Measurements from ENCODE around the gene ZNF831. TPM values are rescaled to one million over a fixed set of nuclear protein-coding genes. Genes with fewer than 3 reads are reported as not detected.

ZNF831 gene
- 1 to 10 TPM in 2 of 4 donors, under 1 TPM in 2; 0.20 to 3.8 (median 2.3) TPM for total RNA-seq

DNA sequence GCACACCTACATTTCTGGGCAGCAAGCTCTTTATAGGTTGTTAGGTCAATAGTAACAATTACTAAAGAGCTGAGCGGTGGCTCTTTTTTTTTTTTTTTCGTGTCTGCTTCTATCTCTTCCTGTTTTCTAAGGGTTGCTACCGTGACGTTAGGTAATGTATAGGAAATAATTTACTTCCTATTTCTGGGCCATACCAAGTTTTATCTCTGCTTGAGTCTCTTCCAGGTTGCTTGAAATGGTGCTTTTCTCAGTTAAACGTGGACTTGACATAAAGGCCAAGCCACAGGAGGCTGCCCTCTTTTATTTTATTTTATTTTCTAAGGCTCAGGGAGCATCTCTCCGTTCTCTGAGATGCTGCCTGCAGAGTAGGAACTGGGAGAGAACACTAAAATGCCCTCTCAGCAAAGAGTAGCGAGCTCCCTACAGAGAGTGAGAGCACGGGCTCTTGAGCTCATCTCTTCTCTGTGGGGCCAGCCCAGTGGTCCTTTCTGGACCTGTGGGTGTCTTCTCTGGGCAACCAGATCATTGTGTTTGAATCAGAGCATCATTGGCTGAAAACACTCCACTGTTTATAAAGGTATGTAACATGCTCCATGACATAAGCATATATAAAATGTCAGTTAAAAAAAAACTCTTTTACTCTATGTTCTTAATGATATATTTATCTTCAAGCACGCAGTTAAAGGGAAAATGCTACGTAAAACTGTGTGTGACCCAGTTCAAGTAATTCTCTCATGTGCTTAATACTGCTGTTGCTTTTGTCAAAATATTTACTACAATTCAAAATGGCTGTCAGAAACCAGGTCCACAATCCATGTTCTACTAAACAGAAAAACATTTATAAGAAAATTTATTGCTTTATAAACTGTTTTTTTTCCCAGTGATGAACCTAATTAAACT, at the start of gene ZNF831:
ZNF831 (plus strand) TSS at position 191 of the 900 bp plus-strand sequence. CDS start 27,199 bp downstream, outside the sequence.
- H3K27ac ChIP-seq, result peak within 1 kb of the TSS; percentile 53 to 81 (median 72)
- H3K36me3 ChIP-seq, result no peaks in the 10 kb centered on the region
- 65 to 67% methylated on average over 7 to 10 of the region's 10 CpGs for WGBS, 2 donors (ENCODE audit: low coverage in 1 of 2)
- H3K4me3 ChIP-seq, result peak within 1 kb of the TSS in 1 of 4 donors; percentile 12
- intact Hi-C loops (cut with DNase I; ENCODE audit: low total_unique reads), result no loop called here
- DNase-seq, result no peak
- H3K27me3 ChIP-seq, result no peaks in the 10 kb centered on the region
- peaks cover 0 to 21% (median 7%) of the 10 kb centered on the region in 4 donors for H3K4me1 ChIP-seq
- TF ChIP-seq POLR2A (IDR thresholded peaks at IDR 0.05) (no peak), EP300 (IDR thresholded peaks at IDR 0.05; ENCODE audit: low read depth) (no peak), POLR2AphosphoS5 (IDR thresholded peaks at IDR 0.05) (no peak)
- TF ChIP-seq, protein P1, sequence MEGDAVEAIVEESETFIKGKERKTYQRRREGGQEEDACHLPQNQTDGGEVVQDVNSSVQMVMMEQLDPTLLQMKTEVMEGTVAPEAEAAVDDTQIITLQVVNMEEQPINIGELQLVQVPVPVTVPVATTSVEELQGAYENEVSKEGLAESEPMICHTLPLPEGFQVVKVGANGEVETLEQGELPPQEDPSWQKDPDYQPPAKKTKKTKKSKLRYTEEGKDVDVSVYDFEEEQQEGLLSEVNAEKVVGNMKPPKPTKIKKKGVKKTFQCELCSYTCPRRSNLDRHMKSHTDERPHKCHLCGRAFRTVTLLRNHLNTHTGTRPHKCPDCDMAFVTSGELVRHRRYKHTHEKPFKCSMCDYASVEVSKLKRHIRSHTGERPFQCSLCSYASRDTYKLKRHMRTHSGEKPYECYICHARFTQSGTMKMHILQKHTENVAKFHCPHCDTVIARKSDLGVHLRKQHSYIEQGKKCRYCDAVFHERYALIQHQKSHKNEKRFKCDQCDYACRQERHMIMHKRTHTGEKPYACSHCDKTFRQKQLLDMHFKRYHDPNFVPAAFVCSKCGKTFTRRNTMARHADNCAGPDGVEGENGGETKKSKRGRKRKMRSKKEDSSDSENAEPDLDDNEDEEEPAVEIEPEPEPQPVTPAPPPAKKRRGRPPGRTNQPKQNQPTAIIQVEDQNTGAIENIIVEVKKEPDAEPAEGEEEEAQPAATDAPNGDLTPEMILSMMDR (IDR thresholded peaks at IDR 0.05), result no peak
- no peaks in the 10 kb centered on the region for H3K9me3 ChIP-seq
- in situ Hi-C loops (cut with MboI; ENCODE audit: low pct_ligation_motif_present in 1 of 4, low pct_unique_long_range_greater_than_20kb in 1 of 4, low sequenced_read_pairs in 3 of 4), result no loop called here

DNA sequence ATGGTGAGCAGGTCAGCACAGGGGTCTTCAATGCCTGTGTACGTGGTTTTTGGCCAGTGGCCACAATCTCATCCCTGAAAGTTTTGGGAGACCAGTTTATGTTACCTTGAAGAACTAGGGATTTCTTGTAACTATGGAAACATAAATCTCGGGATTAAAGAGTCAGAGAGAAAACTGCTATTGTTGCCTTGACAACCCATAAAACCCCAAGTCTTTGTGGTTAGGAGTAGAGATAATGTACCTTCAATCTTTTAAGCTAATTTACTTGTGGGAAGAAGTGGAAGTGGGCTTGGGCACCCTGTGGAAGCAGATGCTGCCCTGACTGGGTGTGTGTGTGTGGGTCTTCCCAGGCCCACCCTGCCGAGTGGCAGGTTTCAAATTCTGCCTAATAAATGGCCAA, 46.1 kb upstream of the ZNF831 start:
- no peak for DNase-seq
- H3K9me3 ChIP-seq, result no peaks in the 10 kb centered on the region
- H3K36me3 ChIP-seq, result no peaks in the 10 kb centered on the region
- intact Hi-C loops (cut with DNase I; ENCODE audit: low total_unique reads), result no loop called here
- H3K27ac ChIP-seq, result no peak overlapping the region
- 80% methylated on average over 3 of the region's 3 CpGs; no CpG with 5 or more reads in 1 of the 2 donors for WGBS, 2 donors (ENCODE audit: low coverage in 1 of 2)
- in situ Hi-C loops (cut with MboI; ENCODE audit: low pct_ligation_motif_present in 1 of 4, low pct_unique_long_range_greater_than_20kb in 1 of 4, low sequenced_read_pairs in 3 of 4), result no loop called here
- H3K4me1 ChIP-seq, result peaks cover 0 to 8% (median 0%) of the 10 kb centered on the region in 4 donors
- H3K27me3 ChIP-seq, result peaks cover 4% of the 10 kb centered on the region
- TF ChIP-seq, protein P1 (IDR thresholded peaks at IDR 0.05), result no peak
- TF ChIP-seq POLR2A (IDR thresholded peaks at IDR 0.05), result no peak
- TF ChIP-seq EP300 (IDR thresholded peaks at IDR 0.05; ENCODE audit: low read depth), result no peak
- no peak for TF ChIP-seq POLR2AphosphoS5 (IDR thresholded peaks at IDR 0.05)
- no peak overlapping the region for H3K4me3 ChIP-seq

DNA sequence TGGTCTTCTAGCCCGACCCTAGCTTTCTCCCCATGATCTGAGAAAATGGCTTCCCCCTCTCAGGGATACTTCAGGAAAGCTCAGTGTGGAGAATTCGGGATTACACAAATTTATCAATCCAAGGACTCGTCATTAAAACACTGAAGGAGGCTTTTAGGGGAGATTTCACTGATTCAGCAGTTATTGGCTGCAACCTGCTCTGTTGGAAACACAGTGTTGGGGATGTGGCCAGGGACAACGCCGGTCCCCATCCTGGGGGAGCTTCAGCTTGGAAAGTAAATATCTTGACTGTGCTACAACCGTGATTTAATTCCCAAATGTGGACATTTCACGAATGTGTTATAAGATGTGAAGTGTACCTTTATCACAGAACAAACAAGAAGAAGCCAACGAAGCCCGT, 44.8 kb upstream of the ZNF831 start:
- no peak overlapping the region for H3K4me3 ChIP-seq
- no peak for DNase-seq
- H3K36me3 ChIP-seq, result no peaks in the 10 kb centered on the region
- no peaks in the 10 kb centered on the region for H3K9me3 ChIP-seq
- in situ Hi-C loops (cut with MboI; ENCODE audit: low pct_ligation_motif_present in 1 of 4, low pct_unique_long_range_greater_than_20kb in 1 of 4, low sequenced_read_pairs in 3 of 4) (no loop called here), intact Hi-C loops (cut with DNase I; ENCODE audit: low total_unique reads) (no loop called here)
- peaks cover 4% of the 10 kb centered on the region for H3K27me3 ChIP-seq
- WGBS, 2 donors (ENCODE audit: low coverage in 1 of 2), result 74 to 89% methylated on average over 5 to 9 of the region's 9 CpGs
- H3K4me1 ChIP-seq, result peaks cover 0 to 8% (median 0%) of the 10 kb centered on the region in 4 donors
- H3K27ac ChIP-seq, result no peak overlapping the region
- no peak for TF ChIP-seq POLR2AphosphoS5 (IDR thresholded peaks at IDR 0.05)
- no peak for TF ChIP-seq POLR2A (IDR thresholded peaks at IDR 0.05)
- TF ChIP-seq, protein P1 (IDR thresholded peaks at IDR 0.05), result no peak
- no peak for TF ChIP-seq EP300 (IDR thresholded peaks at IDR 0.05; ENCODE audit: low read depth)

DNA sequence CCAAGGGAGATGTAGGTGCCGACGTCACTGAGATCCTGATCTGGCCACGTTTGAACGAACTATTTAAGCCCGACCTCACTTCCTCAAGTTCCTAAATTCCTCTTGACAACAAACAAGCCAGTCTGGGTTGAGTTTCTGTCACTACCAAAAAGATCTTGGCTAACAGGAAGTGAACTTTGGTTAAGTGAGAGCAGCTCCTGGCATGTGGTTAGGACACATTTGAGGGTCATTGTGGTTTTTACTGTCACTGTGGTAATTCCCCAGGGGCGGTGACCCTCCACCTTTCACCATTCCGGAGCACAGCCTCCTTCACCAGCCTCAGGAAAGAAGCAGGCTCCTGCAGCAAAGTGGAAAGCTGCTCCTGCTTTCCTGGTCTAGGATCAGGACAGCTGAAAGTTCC, 43.1 kb upstream of the ZNF831 start:
- intact Hi-C loops (cut with DNase I; ENCODE audit: low total_unique reads), result no loop called here
- peaks cover 4% of the 10 kb centered on the region for H3K27me3 ChIP-seq

More for the DNA sequence above, 43.1 kb upstream of the ZNF831 start:
- Histone ChIP-seq H3K4me3 (no peak overlapping the region), H3K36me3 (no peaks in the 10 kb centered on the region), H3K4me1 (peaks cover 0 to 8% (median 0%) of the 10 kb centered on the region in 4 donors), H3K27ac (no peak overlapping the region), H3K9me3 (no peaks in the 10 kb centered on the region)
- TF ChIP-seq, protein P1 (IDR thresholded peaks at IDR 0.05), result no peak
- TF ChIP-seq POLR2A (IDR thresholded peaks at IDR 0.05) (no peak), POLR2AphosphoS5 (IDR thresholded peaks at IDR 0.05) (no peak)
- 45% methylated on average over 7 of the region's 7 CpGs; no CpG with 5 or more reads in 1 of the 2 donors for WGBS, 2 donors (ENCODE audit: low coverage in 1 of 2)
- in situ Hi-C loops (cut with MboI; ENCODE audit: low pct_ligation_motif_present in 1 of 4, low pct_unique_long_range_greater_than_20kb in 1 of 4, low sequenced_read_pairs in 3 of 4), result no loop called here
- DNase-seq, result no peak
